Ovary (tissue), 9 donors: ENCODE measurements around the gene ADGRF5. TPM values are rescaled to one million over a fixed set of nuclear protein-coding genes. Genes with fewer than 3 reads are reported as not detected.
A peak's percentile ranks its signal among the peaks of the same experiment; 100 is the strongest.
"Not testable (repeated sequence)": the region's sequence is repeated elsewhere in the genome, so short reads cannot be mapped to it uniquely, and the experiment has no call there.

Experiments
- DNase-seq, 5 donors: peaks; one replicate each; pipeline ENCODE4 v3.0.0-alpha.2; 2019 to 2020
- H3K27ac ChIP-seq, 2 donors: fragments of 200-600 bp; one replicate each; pipeline versions ENCODE4 v1.5.1 to v1.8.0; 2019 to 2022
- H3K27me3 ChIP-seq: fragments of 200-600 bp; one replicate; pipeline ENCODE4 v1.8.0; 2022
- H3K36me3 ChIP-seq: fragments of 200-600 bp; sonication (generic); one replicate; pipeline ENCODE4 v1.5.1; 2019
- H3K4me1 ChIP-seq: one replicate; pipeline ENCODE4 v1.8.1; 2013; ENCODE audit warnings: mild to moderate bottlenecking, moderate library complexity; ENCODE audit not compliant: insufficient read depth
- H3K4me3 ChIP-seq: fragments of 200-600 bp; sonication (generic); one replicate; pipeline ENCODE4 v1.5.1; 2017
- H3K9me3 ChIP-seq, 2 donors: fragments of 200-600 bp in 1 of 2; sonication (generic) in 1 of 2; one replicate each; pipeline versions ENCODE4 v1.5.1 to v1.8.1; 2013 to 2019; ENCODE audit warnings: mild to moderate bottlenecking in 1 of 2, moderate library complexity in 1 of 2
- CTCF ChIP-seq, 3 donors: fragments of 450-650 bp in 2 of 3; fragments of 200-600 bp in 1 of 3; IDR thresholded peaks; one replicate each; pipeline versions ENCODE4 v1.5.1 to v1.8.0; 2016 to 2022; ENCODE audit warnings: antibody characterized with exemption in 3 of 3, mild to moderate bottlenecking in 1 of 3
- EP300 ChIP-seq: sonication (generic); formaldehyde crosslinking; IDR thresholded peaks from one replicate; pipeline ENCODE4 v1.6.1; 2017; ENCODE audit warnings: antibody characterized with exemption
- POLR2A ChIP-seq: fragments of 450-650 bp; IDR thresholded peaks from one replicate; pipeline ENCODE4 v1.6.1; 2017; ENCODE audit warnings: antibody characterized with exemption, mild to moderate bottlenecking, moderate library complexity
- WGBS, 3 donors: extraction: QIAGEN DNeasy Blood & Tissue Kit in 1 of 3; methylation state at CpG; one replicate each; pipeline versions ENCODE4 v1.1.5 to v1.1.7; 2013 to 2017; 5-methylcytosine and 5-hydroxymethylcytosine counted together
- intact Hi-C, 4 donors: fragments of 100-400 bp; cut with DNase I; formaldehyde crosslinking; loops; one replicate each; pipeline versions ENCODE4 v1.11.0 to v1.15.1; 2022 to 2023
- polyA plus RNA-seq, 2 donors: library from polyadenylated mRNA; stranded (reverse); fragments of 200-250 nt in 1 of 2; fragments of 350-450 nt in 1 of 2; fragmentation: Illumina TruSeq in 1 of 2; extraction: RNeasy Lipid Tissue Mini Kit (QIAGEN cat#74804) in 1 of 2; gene quantifications; one replicate each; pipeline ENCODE4 v1.2.3, GENCODE V29; 2013 to 2014
- total RNA-seq, 7 donors: library from RNA; depleted of rRNA in 2 of 7; stranded (reverse); fragments of >200 nt in 2 of 7; fragmentation: NEBNext Ultra II Directional in 3 of 7; extraction: Animal tissue kit (Norgen Biotek cat#: 25700) in 3 of 7; gene quantifications; one replicate each; pipeline versions ENCODE4 v1.1.0 to v1.2.4, GENCODE V29; 2016 to 2023
- donor health status: DM: no; HTN: no; CAD: no; lungs with moderate emphysema.
- donor health status: DM: no; HTN: no; CAD: no.
- donor health status: Bipolar disorder and iron deficiency.
- donor health status: DM: yes; HTN: yes; CAD: no.
- donor health status: DM: no; HTN: no; CAD: no.
- donor health status: DM: yes; HTN: yes; CAD: no.

Gene ADGRF5
- total and polyA plus RNA-seq, 9 donors = 4.7 to 41.2 (median 10.6) TPM

DNA sequence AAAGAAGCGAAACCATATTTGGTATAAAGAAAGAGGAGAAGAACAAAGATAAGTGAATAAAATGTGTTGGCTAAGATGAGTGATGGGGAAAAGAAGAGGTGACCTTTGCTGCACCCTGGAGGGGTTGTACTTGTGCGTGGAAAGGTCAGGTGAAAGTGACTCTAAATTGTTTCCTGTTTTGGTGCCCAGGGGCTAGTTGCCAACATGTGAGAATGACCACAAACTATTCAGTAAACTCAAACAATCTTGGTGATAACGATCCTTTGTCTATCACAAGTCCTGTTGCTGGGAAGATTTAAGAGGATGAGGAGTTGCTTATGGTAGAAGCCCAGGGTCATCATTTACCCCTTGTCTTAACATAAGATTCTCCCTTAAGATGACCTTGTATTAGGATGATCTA is 57.9 kb downstream of the ADGRF5 start:
- no peak for DNase-seq
- H3K36me3 ChIP-seq = no peaks in the 10 kb centered on the region
- no peaks in the 10 kb centered on the region for H3K4me1 ChIP-seq
- H3K27ac ChIP-seq = no peak overlapping the region
- 56 to 69% (median 58%) methylated on average over 3 of the region's 3 CpGs for WGBS, 3 donors
- TF ChIP-seq CTCF (IDR thresholded peaks at IDR 0.05) = no peak
- no peak for TF ChIP-seq EP300
- TF ChIP-seq POLR2A = no peak
- H3K9me3 ChIP-seq = no peaks in the 10 kb centered on the region
- no peak overlapping the region for H3K4me3 ChIP-seq
- intact Hi-C loops = loop anchor here in 1 of 4 donors (10.0 kb wide), 1 partner anchor 441 kb away; the partner anchor contains the start of gene TNFRSF21
- H3K27me3 ChIP-seq = no peaks in the 10 kb centered on the region

DNA sequence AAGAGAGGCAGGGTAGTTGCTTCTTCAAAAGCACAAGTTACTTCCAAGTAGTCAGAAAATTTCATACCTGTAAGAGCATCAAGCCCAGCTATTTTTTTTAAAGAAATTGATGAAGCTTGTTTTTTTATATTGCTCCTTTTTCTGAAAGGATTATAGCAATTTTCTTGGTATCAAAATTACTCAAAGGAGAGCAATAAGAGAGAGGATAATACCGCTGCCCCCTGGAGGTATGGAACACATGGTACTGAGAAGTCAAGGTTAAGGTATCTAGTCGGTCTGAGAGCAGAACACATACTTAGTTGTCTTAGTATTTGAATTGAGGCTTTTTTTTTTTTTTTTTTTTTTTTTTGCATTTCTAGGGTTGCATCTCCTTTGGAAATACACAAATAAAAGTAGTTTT is 59.4 kb downstream of the ADGRF5 start:
- H3K36me3 ChIP-seq = no peaks in the 10 kb centered on the region
- DNase-seq = no peak
- no peak for TF ChIP-seq CTCF (IDR thresholded peaks at IDR 0.05)
- TF ChIP-seq POLR2A = no peak
- no peak for TF ChIP-seq EP300
- no peak overlapping the region for H3K4me3 ChIP-seq
- H3K27ac ChIP-seq = no peak overlapping the region
- intact Hi-C loops = loop anchor here in 1 of 4 donors (10.0 kb wide), 1 partner anchor 442 kb away; the partner anchor contains the start of gene TNFRSF21
- H3K4me1 ChIP-seq = no peaks in the 10 kb centered on the region
- 54 to 65% (median 56%) methylated on average over 2 of the region's 2 CpGs for WGBS, 3 donors
- H3K27me3 ChIP-seq = no peaks in the 10 kb centered on the region
- no peaks in the 10 kb centered on the region for H3K9me3 ChIP-seq

GRCh38 chr6:46855966-46856365 is 65.8 kb downstream of the ADGRF5 start:
- peak in 1 of 3 donors; percentile 24 for TF ChIP-seq CTCF (IDR thresholded peaks at IDR 0.05)
- H3K27me3 ChIP-seq, H3K27ac ChIP-seq, H3K4me3 ChIP-seq, H3K9me3 ChIP-seq, H3K4me1 ChIP-seq, H3K36me3 ChIP-seq, DNase-seq: not testable (repeated sequence)
- intact Hi-C loops = loop anchor here in 1 of 4 donors (10.0 kb wide), 1 partner anchor 449 kb away; the partner anchor contains the start of gene TNFRSF21
- 27 to 50% (median 42%) methylated on average over 1 of the region's 1 CpG for WGBS, 3 donors

DNA sequence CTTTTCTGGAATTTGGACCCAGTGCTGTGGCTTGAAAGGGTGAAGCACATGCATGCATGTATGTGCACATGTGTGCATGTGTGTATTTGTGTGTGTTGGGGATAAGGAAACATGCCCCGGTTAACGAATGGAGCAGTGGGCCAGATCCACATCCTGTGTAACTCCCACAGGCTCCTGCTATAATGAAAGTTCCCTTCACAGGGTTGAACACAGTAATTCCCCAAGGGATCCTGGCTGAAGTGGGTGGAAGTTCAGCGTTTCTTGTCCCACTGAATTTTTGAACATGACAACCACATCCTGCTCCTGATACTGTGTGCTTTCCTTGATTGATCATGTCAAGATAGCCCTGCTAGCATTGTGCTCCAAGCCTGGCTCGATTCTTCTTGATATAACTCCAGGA is 70.2 kb downstream of the ADGRF5 start:
- not testable (repeated sequence) for H3K27ac ChIP-seq, H3K4me3 ChIP-seq, H3K36me3 ChIP-seq, H3K9me3 ChIP-seq, H3K4me1 ChIP-seq, DNase-seq, H3K27me3 ChIP-seq
- 49 to 62% (median 57%) methylated on average over 4 of the region's 4 CpGs for WGBS, 3 donors
- intact Hi-C loops = loop anchor here in 1 of 4 donors (10.0 kb wide), 1 partner anchor 453 kb away; the partner anchor contains the start of gene TNFRSF21

- Histone ChIP-seq H3K27me3 (no peaks in the 10 kb centered on the region), H3K4me1 (peaks cover 1% of the 10 kb centered on the region), H3K36me3 (no peaks in the 10 kb centered on the region), H3K27ac (no peak overlapping the region), H3K4me3 (no peak overlapping the region), H3K9me3 (no peaks in the 10 kb centered on the region)
- no peak for DNase-seq
- intact Hi-C loops = loop anchor here in 1 of 4 donors (10.0 kb wide), 1 partner anchor 454 kb away; the partner anchor contains the start of gene TNFRSF21
- 83 to 89% (median 87%) methylated on average over 2 of the region's 2 CpGs for WGBS, 3 donors
- TF ChIP-seq POLR2A (no peak), EP300 (no peak), CTCF (IDR thresholded peaks at IDR 0.05) (no peak)
Observed at GRCh38 chr6:46850792-46851191, 70.9 kb downstream of the ADGRF5 start.
